ENCODE data around the gene TUBGCP2. TPM values are rescaled to one million over a fixed set of nuclear protein-coding genes. Genes with fewer than 3 reads are reported as not detected.

TUBGCP2 gene
- total and polyA plus RNA-seq, 2 donors, result 27.8 to 35.6 TPM

- DNase-seq (ENCODE audit: extremely low spot score), result no peak
- WGBS, result 15% methylated on average over 63 of the region's 63 CpGs
- Histone ChIP-seq H3K4me3 (ENCODE audit: low read depth, low read length) (peak within 1 kb of the TSS; percentile 34), H3K27ac (ENCODE audit: low read depth) (no peak within 1 kb of the TSS), H3K36me3 (ENCODE audit: insufficient read depth) (no peaks in the 10 kb centered on the region), H3K4me1 (ENCODE audit: insufficient read depth) (peaks cover 5% of the 10 kb centered on the region)
Measured at GRCh38 chr10:133336577-133337369, 28.1 kb upstream of the TUBGCP2 start, which contains the start of gene CALY. Gene CALY (minus strand): TSS chr10:133336896. CDS start chr10:133328989, 7,907 bp downstream.

- peak overlapping the region; percentile 34 for H3K4me3 ChIP-seq (ENCODE audit: low read depth, low read length)
- no peaks in the 10 kb centered on the region for H3K36me3 ChIP-seq (ENCODE audit: insufficient read depth)
- H3K27ac ChIP-seq (ENCODE audit: low read depth), result no peak overlapping the region
- WGBS, result 7% methylated on average over 41 of the region's 41 CpGs
- DNase-seq (ENCODE audit: extremely low spot score), result no peak
- H3K4me1 ChIP-seq (ENCODE audit: insufficient read depth), result peaks cover 5% of the 10 kb centered on the region
Measured at GRCh38 chr10:133336118-133336576, 27.5 kb upstream of the TUBGCP2 start.

- H3K36me3 ChIP-seq (ENCODE audit: insufficient read depth), result no peaks in the 10 kb centered on the region
- H3K4me3 ChIP-seq (ENCODE audit: low read depth, low read length), result peak overlapping the region; percentile 34
- H3K27ac ChIP-seq (ENCODE audit: low read depth), result no peak overlapping the region
- peak; percentile 37 for DNase-seq (ENCODE audit: extremely low spot score)
- 2% methylated on average over 75 of the region's 75 CpGs for WGBS
- peaks cover 5% of the 10 kb centered on the region for H3K4me1 ChIP-seq (ENCODE audit: insufficient read depth)
Measured at GRCh38 chr10:133335246-133336117, 26.8 kb upstream of the TUBGCP2 start.

- H3K27ac ChIP-seq (ENCODE audit: low read depth), result no peak overlapping the region
- DNase-seq (ENCODE audit: extremely low spot score), result no peak
- H3K36me3 ChIP-seq (ENCODE audit: insufficient read depth), result no peaks in the 10 kb centered on the region
- peak overlapping the region; percentile 34 for H3K4me3 ChIP-seq (ENCODE audit: low read depth, low read length)
- peaks cover 5% of the 10 kb centered on the region for H3K4me1 ChIP-seq (ENCODE audit: insufficient read depth)
- 15% methylated on average over 51 of the region's 51 CpGs for WGBS
Measured at GRCh38 chr10:133334503-133335245, 26.0 kb upstream of the TUBGCP2 start.

- 78% methylated on average over 30 of the region's 30 CpGs for WGBS
- no peak for DNase-seq (ENCODE audit: extremely low spot score)
- Histone ChIP-seq H3K4me3 (ENCODE audit: low read depth, low read length) (no peak overlapping the region), H3K4me1 (ENCODE audit: insufficient read depth) (peaks cover 5% of the 10 kb centered on the region), H3K36me3 (ENCODE audit: insufficient read depth) (no peaks in the 10 kb centered on the region), H3K27ac (ENCODE audit: low read depth) (no peak overlapping the region)
Measured at GRCh38 chr10:133332936-133333699, 24.4 kb upstream of the TUBGCP2 start.

GRCh38 chr10:133329491-133330202 lies 21.0 kb upstream of the TUBGCP2 start:
- no peak overlapping the region for H3K27ac ChIP-seq (ENCODE audit: low read depth)
- peaks cover 2% of the 10 kb centered on the region for H3K4me1 ChIP-seq (ENCODE audit: insufficient read depth)
- no peak overlapping the region for H3K4me3 ChIP-seq (ENCODE audit: low read depth, low read length)
- no peaks in the 10 kb centered on the region for H3K36me3 ChIP-seq (ENCODE audit: insufficient read depth)
- WGBS, result 7% methylated on average over 37 of the region's 37 CpGs
- DNase-seq (ENCODE audit: extremely low spot score), result peak; percentile 74

- WGBS, result 84% methylated on average over 15 of the region's 15 CpGs
- H3K36me3 ChIP-seq (ENCODE audit: insufficient read depth), result no peaks in the 10 kb centered on the region
- H3K4me1 ChIP-seq (ENCODE audit: insufficient read depth), result peaks cover 2% of the 10 kb centered on the region
- no peak overlapping the region for H3K27ac ChIP-seq (ENCODE audit: low read depth)
- no peak overlapping the region for H3K4me3 ChIP-seq (ENCODE audit: low read depth, low read length)
- no peak for DNase-seq (ENCODE audit: extremely low spot score)
Measured at GRCh38 chr10:133328358-133329343, 20.0 kb upstream of the TUBGCP2 start.

- no peak overlapping the region for H3K27ac ChIP-seq (ENCODE audit: low read depth)
- WGBS, result 45% methylated on average over 12 of the region's 12 CpGs
Measured at GRCh38 chr10:133327651-133328357, 19.1 kb upstream of the TUBGCP2 start.

GRCh38 chr10:133326745-133327650 lies 18.3 kb upstream of the TUBGCP2 start:
- no peak for DNase-seq (ENCODE audit: extremely low spot score)
- H3K36me3 ChIP-seq (ENCODE audit: insufficient read depth), result no peaks in the 10 kb centered on the region
- WGBS, result 40% methylated on average over 28 of the region's 28 CpGs
- H3K4me1 ChIP-seq (ENCODE audit: insufficient read depth), result peaks cover 2% of the 10 kb centered on the region
- no peak overlapping the region for H3K4me3 ChIP-seq (ENCODE audit: low read depth, low read length)
- H3K27ac ChIP-seq (ENCODE audit: low read depth), result no peak overlapping the region

More at GRCh38 chr10:133327651-133328357, 19.1 kb upstream of the TUBGCP2 start:
- no peaks in the 10 kb centered on the region for H3K36me3 ChIP-seq (ENCODE audit: insufficient read depth)
- H3K4me1 ChIP-seq (ENCODE audit: insufficient read depth), result peaks cover 2% of the 10 kb centered on the region
- DNase-seq (ENCODE audit: extremely low spot score), result no peak
- H3K4me3 ChIP-seq (ENCODE audit: low read depth, low read length), result no peak overlapping the region

GRCh38 chr10:133326223-133326551 lies 17.5 kb upstream of the TUBGCP2 start:
- no peak overlapping the region for H3K27ac ChIP-seq (ENCODE audit: low read depth)
- no peak for DNase-seq (ENCODE audit: extremely low spot score)
- peaks cover 2% of the 10 kb centered on the region for H3K4me1 ChIP-seq (ENCODE audit: insufficient read depth)
- H3K4me3 ChIP-seq (ENCODE audit: low read depth, low read length), result no peak overlapping the region
- H3K36me3 ChIP-seq (ENCODE audit: insufficient read depth), result no peaks in the 10 kb centered on the region
- 30% methylated on average over 9 of the region's 9 CpGs for WGBS
